Coronary artery (tissue), 2 donors: Measurements from ENCODE around the gene ZNF683.
"Not testable (repeated sequence)": the region's sequence is repeated elsewhere in the genome, so short reads cannot be mapped to it uniquely, and the experiment has no call there.

Experiments
- DNase-seq: peaks from one replicate; pipeline ENCODE4 v3.0.0-alpha.2; 2017; ENCODE audit warnings: low spot score
- H3K27ac ChIP-seq, 2 donors: fragments of 200-600 bp; sonication (generic); one replicate each; pipeline ENCODE4 v1.5.1; 2016 to 2019
- H3K4me3 ChIP-seq: fragments of 200-600 bp; sonication (generic); 2 replicates; pipeline ENCODE4 v1.5.1; 2016; ENCODE audit warnings: mild to moderate bottlenecking, moderate library complexity
- CTCF ChIP-seq: fragments of 200-600 bp; sonication (generic); IDR thresholded peaks from one replicate; pipeline ENCODE4 v1.5.1; 2019; ENCODE audit warnings: antibody characterized with exemption

The ZNF683 gene

GRCh38 chr1:26401891-26402290 lies 29.3 kb upstream of the ZNF683 start:
- no peak for DNase-seq
- no peak for TF ChIP-seq CTCF
- H3K4me3 ChIP-seq = no peak overlapping the region
- H3K27ac ChIP-seq = no peak overlapping the region

- Histone ChIP-seq H3K27ac (no peak overlapping the region), H3K4me3 (no peak overlapping the region)
- no peak for TF ChIP-seq CTCF
- DNase-seq = no peak
These were observed 26.5 kb upstream of the ZNF683 start for GRCh38 chr1:26399034-26399433.

GRCh38 chr1:26395754-26396153 lies 23.2 kb upstream of the ZNF683 start:
- TF ChIP-seq CTCF = no peak

GRCh38 chr1:26391450-26391849 lies 18.9 kb upstream of the ZNF683 start:
- H3K4me3 ChIP-seq = no peak overlapping the region
- TF ChIP-seq CTCF = no peak
- no peak for DNase-seq
- no peak overlapping the region for H3K27ac ChIP-seq

More at GRCh38 chr1:26395754-26396153, 23.2 kb upstream of the ZNF683 start:
- no peak overlapping the region for H3K4me3 ChIP-seq
- H3K27ac ChIP-seq = no peak overlapping the region
- no peak for DNase-seq

- no peak for DNase-seq
- TF ChIP-seq CTCF = no peak
- H3K4me3 ChIP-seq = no peak overlapping the region
- H3K27ac ChIP-seq = no peak overlapping the region
These were observed 17.2 kb upstream of the ZNF683 start for GRCh38 chr1:26389604-26390247.

GRCh38 chr1:26388791-26389445 lies 16.4 kb upstream of the ZNF683 start:
- H3K27ac ChIP-seq = no peak overlapping the region
- no peak overlapping the region for H3K4me3 ChIP-seq
- DNase-seq = no peak
- TF ChIP-seq CTCF = no peak

GRCh38 chr1:26387447-26387846 lies 14.9 kb upstream of the ZNF683 start:
- no peak for DNase-seq
- no peak for TF ChIP-seq CTCF
- Histone ChIP-seq H3K4me3 (no peak overlapping the region), H3K27ac (no peak overlapping the region)

- not testable (repeated sequence) for H3K27ac ChIP-seq, DNase-seq, H3K4me3 ChIP-seq
These were observed 12.5 kb upstream of the ZNF683 start for GRCh38 chr1:26385063-26385462.
